Ovary (tissue), 9 donors: ENCODE results near the gene KRTAP13-1. TPM values are rescaled to one million over a fixed set of nuclear protein-coding genes. Genes with fewer than 3 reads are reported as not detected.

Experiments used
- DNase-seq, 5 donors: peaks; one replicate each; pipeline ENCODE4 v3.0.0-alpha.2; 2019 to 2020
- H3K27ac ChIP-seq, 2 donors: fragments of 200-600 bp; one replicate each; pipeline versions ENCODE4 v1.5.1 to v1.8.0; 2019 to 2022
- H3K27me3 ChIP-seq: fragments of 200-600 bp; one replicate; pipeline ENCODE4 v1.8.0; 2022
- H3K36me3 ChIP-seq: fragments of 200-600 bp; sonication (generic); one replicate; pipeline ENCODE4 v1.5.1; 2019
- H3K4me1 ChIP-seq: one replicate; pipeline ENCODE4 v1.8.1; 2013; ENCODE audit warnings: mild to moderate bottlenecking, moderate library complexity; ENCODE audit not compliant: insufficient read depth
- H3K4me3 ChIP-seq: fragments of 200-600 bp; sonication (generic); one replicate; pipeline ENCODE4 v1.5.1; 2017
- H3K9me3 ChIP-seq, 2 donors: fragments of 200-600 bp in 1 of 2; sonication (generic) in 1 of 2; one replicate each; pipeline versions ENCODE4 v1.5.1 to v1.8.1; 2013 to 2019; ENCODE audit warnings: mild to moderate bottlenecking in 1 of 2, moderate library complexity in 1 of 2
- CTCF ChIP-seq, 3 donors: fragments of 450-650 bp in 2 of 3; fragments of 200-600 bp in 1 of 3; IDR thresholded peaks; one replicate each; pipeline versions ENCODE4 v1.5.1 to v1.8.0; 2016 to 2022; ENCODE audit warnings: antibody characterized with exemption in 3 of 3, mild to moderate bottlenecking in 1 of 3
- EP300 ChIP-seq: sonication (generic); formaldehyde crosslinking; IDR thresholded peaks from one replicate; pipeline ENCODE4 v1.6.1; 2017; ENCODE audit warnings: antibody characterized with exemption
- POLR2A ChIP-seq: fragments of 450-650 bp; IDR thresholded peaks from one replicate; pipeline ENCODE4 v1.6.1; 2017; ENCODE audit warnings: antibody characterized with exemption, mild to moderate bottlenecking, moderate library complexity
- WGBS, 3 donors: extraction: QIAGEN DNeasy Blood & Tissue Kit in 1 of 3; methylation state at CpG; one replicate each; pipeline versions ENCODE4 v1.1.5 to v1.1.7; 2013 to 2017; 5-methylcytosine and 5-hydroxymethylcytosine counted together
- intact Hi-C, 4 donors: fragments of 100-400 bp; cut with DNase I; formaldehyde crosslinking; loops; one replicate each; pipeline versions ENCODE4 v1.11.0 to v1.15.1; 2022 to 2023
- polyA plus RNA-seq, 2 donors: library from polyadenylated mRNA; stranded (reverse); fragments of 200-250 nt in 1 of 2; fragments of 350-450 nt in 1 of 2; fragmentation: Illumina TruSeq in 1 of 2; extraction: RNeasy Lipid Tissue Mini Kit (QIAGEN cat#74804) in 1 of 2; gene quantifications; one replicate each; pipeline ENCODE4 v1.2.3, GENCODE V29; 2013 to 2014
- total RNA-seq, 7 donors: library from RNA; depleted of rRNA in 2 of 7; stranded (reverse); fragments of >200 nt in 2 of 7; fragmentation: NEBNext Ultra II Directional in 3 of 7; extraction: Animal tissue kit (Norgen Biotek cat#: 25700) in 3 of 7; gene quantifications; one replicate each; pipeline versions ENCODE4 v1.1.0 to v1.2.4, GENCODE V29; 2016 to 2023
- donor health status: DM: no; HTN: no; CAD: no; lungs with moderate emphysema.
- donor health status: DM: no; HTN: no; CAD: no.
- donor health status: Bipolar disorder and iron deficiency.
- donor health status: DM: yes; HTN: yes; CAD: no.
- donor health status: DM: no; HTN: no; CAD: no.
- donor health status: DM: yes; HTN: yes; CAD: no.

Gene KRTAP13-1
- total and polyA plus RNA-seq, 9 donors, result not detected

DNA sequence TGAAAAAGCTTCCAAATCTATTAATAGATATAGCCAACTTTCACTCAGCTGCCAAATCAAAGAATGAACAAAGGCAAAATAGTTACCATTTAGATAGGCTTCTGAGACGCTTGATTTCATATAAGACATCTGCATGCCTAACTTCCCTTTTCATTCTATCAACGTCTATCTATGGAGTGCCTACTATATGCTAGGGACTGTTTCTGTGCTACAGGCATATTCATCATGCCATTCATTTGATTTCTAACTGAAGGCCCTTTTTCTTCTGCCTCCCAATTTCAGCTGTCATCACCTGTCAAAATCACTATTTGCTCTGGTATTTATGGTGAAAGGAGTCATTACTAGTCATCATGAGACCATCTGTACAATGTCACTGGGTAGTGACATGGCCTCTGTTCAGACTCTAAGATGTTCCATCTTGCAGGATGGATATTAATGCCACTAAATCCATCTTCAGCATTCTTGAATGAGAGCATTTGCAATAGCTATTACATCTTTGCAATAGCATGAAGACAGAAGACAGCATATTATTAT, 4.3 kb upstream of the KRTAP13-1 start:
- TF ChIP-seq CTCF (IDR thresholded peaks at IDR 0.05) (no peak), POLR2A (no peak), EP300 (no peak)
- no peaks in the 10 kb centered on the region for H3K9me3 ChIP-seq
- intact Hi-C loops, result no loop called here

DNA sequence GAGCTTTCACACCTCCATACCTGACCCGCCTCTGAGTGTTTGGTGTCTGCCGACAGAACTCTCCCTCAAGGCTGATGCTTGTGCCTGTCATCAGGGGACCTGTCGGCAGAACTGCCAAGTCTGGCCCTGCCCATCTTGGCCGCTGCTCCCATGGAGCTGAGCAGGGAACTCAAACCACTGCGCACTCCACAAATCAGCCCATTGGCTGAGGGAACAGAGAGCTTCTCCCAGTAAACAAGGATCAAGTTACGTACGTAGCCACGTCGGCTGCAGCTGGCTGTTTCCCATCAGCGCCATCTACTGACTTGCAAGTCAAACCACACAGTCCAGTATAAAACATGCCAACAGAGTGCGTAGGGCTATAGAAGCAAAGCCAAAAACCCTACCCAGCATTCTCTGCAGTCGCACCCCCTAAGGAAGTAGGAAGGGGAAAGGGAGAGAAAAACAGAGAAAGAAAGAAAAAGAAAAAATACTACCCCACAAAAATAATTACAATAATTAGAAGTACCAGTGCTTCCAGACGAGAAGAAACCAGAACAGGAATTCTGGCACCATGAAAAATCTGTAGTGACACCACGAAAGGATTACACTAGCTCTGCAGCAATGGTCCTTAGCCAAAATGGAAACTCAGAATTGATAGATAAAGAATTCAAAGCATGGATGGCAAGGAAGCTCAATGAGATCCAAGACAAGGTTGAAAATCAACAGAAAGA, 13.1 kb downstream of the KRTAP13-1 start:
- intact Hi-C loops, result no loop called here
- no peaks in the 10 kb centered on the region for H3K36me3 ChIP-seq
- TF ChIP-seq CTCF (IDR thresholded peaks at IDR 0.05), result no peak
- WGBS, 3 donors, result 25 to 31% (median 30%) methylated on average over 14 of the region's 14 CpGs
- no peak overlapping the region for H3K27ac ChIP-seq
- H3K4me1 ChIP-seq, result no peaks in the 10 kb centered on the region
- no peak for DNase-seq
- H3K9me3 ChIP-seq, result peaks cover 0 to 2% of the 10 kb centered on the region in 2 donors
- no peaks in the 10 kb centered on the region for H3K27me3 ChIP-seq
- H3K4me3 ChIP-seq, result no peak overlapping the region

More for the DNA sequence above, 4.3 kb upstream of the KRTAP13-1 start:
- Histone ChIP-seq H3K27ac (no peak overlapping the region), H3K36me3 (no peaks in the 10 kb centered on the region), H3K4me1 (no peaks in the 10 kb centered on the region), H3K4me3 (no peak overlapping the region), H3K27me3 (no peaks in the 10 kb centered on the region)
- WGBS, 3 donors, result 51 to 78% (median 56%) methylated on average over 2 of the region's 2 CpGs
- no peak for DNase-seq

DNA sequence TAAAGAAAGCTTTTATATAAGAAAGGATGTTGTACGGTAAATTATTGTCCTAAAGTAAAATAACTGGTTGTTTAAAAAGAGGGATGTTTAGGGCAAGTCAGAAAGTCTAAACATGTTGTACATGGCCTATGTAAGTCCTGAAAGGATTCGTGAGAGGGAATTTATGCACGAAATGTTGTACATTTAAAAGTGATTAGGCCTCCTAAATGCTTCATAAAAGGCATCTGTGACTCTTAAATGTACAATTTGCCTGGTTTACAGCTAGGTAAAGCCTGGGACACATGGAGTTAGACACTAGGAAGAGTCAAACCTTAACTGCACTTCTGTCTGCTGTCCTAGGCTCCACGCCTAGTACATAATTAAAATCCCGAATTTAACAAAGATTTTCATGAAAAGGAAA, 20.2 kb downstream of the KRTAP13-1 start:
- WGBS, 3 donors, result 77 to 80% (median 78%) methylated on average over 5 of the region's 5 CpGs
- Histone ChIP-seq H3K9me3 (no peaks in the 10 kb centered on the region), H3K4me3 (no peak overlapping the region), H3K36me3 (no peaks in the 10 kb centered on the region), H3K27me3 (no peaks in the 10 kb centered on the region), H3K4me1 (no peaks in the 10 kb centered on the region), H3K27ac (no peak overlapping the region)
- intact Hi-C loops, result no loop called here
- TF ChIP-seq EP300, result no peak
- no peak for TF ChIP-seq POLR2A
- TF ChIP-seq CTCF (IDR thresholded peaks at IDR 0.05), result no peak
- no peak for DNase-seq

DNA sequence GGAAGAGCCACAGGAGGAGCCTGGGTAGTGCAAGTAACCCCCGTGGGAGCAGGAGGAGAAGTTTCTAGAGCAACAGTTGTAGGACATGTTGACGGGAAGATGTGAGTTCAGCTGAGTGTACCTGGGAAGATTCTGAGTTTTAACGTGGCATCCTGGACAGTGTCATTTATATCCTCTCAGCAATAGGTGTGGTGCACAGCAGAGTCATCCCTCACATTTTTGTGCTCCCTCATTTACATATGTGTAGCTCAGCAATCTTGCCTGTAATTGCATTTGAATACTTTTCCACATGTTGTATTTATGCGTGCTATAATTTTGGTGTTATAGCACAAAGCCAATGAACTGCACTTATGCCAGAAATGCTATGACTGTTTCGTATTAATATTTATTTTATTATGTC, 30.0 kb downstream of the KRTAP13-1 start, which contains the start of gene KRTAP13-3:
Gene KRTAP13-3, minus strand, starts transcription at position 101 of the 400 bp plus-strand sequence. Its CDS starts 14 bp downstream, at position 87.
- H3K9me3 ChIP-seq, result no peaks in the 10 kb centered on the region
- H3K4me3 ChIP-seq, result no peak within 1 kb of the TSS
- intact Hi-C loops, result no loop called here
- H3K4me1 ChIP-seq, result no peaks in the 10 kb centered on the region
- TF ChIP-seq POLR2A, result no peak
- TF ChIP-seq EP300, result no peak
- no peak for TF ChIP-seq CTCF (IDR thresholded peaks at IDR 0.05)
- no peak for DNase-seq
- H3K27me3 ChIP-seq, result no peaks in the 10 kb centered on the region
- no peaks in the 10 kb centered on the region for H3K36me3 ChIP-seq
- WGBS, 3 donors, result 71 to 82% (median 74%) methylated on average over 5 of the region's 5 CpGs
- no peak within 1 kb of the TSS for H3K27ac ChIP-seq
